ENCODE data around the gene MX1. TPM values are rescaled to one million over a fixed set of nuclear protein-coding genes. Genes with fewer than 3 reads are reported as not detected.

MX1 gene
- 4.4 and 14.6 TPM in 2 replicates for total RNA-seq

GRCh38 chr21:41425954-41426675 lies at the start of gene MX1:
TSS of gene MX1 (plus strand) at chr21:41426239. CDS start at chr21:41432071, 5,832 bp downstream.

DNA sequence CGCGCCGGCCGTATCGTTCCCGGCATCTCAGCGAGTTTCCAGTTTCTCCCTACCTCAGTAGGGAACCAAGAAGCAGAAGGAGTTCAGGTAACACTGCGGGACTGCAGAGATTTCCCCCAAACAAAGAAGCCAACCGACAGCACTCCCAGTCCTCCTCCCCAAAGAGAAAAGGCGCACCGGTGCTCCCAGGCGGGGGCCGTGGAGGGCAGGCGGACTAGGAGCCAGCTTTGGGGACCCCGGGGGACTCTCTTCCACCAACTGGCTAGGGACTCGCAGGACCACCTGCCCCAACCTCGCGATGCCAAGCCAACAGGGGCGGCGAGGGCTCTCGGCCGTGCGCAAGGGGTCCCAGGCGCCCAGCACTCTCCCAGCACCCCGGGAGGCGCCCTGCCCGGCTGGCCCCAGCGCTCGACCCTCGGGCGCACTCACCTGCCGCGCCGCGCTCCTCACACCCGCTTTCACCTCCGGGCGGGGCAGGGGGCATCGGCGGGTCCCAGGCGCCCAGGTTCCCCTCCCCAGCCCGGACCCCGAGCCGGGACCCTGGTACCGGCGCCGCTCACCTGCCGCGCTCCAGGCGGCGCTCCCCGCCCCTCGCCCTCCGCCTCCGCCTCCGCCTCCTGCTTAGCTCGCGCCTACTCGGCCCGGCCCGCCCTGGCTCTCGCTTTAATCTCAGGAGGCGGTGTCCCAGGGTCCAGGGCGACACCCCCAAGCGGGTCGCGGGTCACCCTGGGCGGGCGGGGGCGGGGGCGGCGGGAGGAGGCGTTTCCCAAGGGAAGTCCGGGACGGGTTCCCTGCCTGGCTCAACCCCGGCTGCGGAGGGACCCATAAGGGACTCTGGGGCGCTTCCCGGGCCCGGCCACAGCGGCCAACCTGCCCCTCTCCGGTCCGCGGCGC lies 81.7 kb downstream of the MX1 start, which contains the start of gene TMPRSS2:
TMPRSS2 (minus strand) TSS at position 638 of the 894 bp plus-strand sequence. CDS start 10,025 bp downstream, outside the sequence.

Other genes starting within 250 kb of the MX1 start
- not detected in 2 replicates for gene FAM3B, start 109.4 kb upstream of the MX1 start, total RNA-seq
- 2.0 and 2.6 TPM in 2 replicates for gene MX2, start 64.2 kb upstream of the MX1 start, total RNA-seq
- gene TMPRSS2, start 81.9 kb downstream of the MX1 start, total RNA-seq = not detected in 2 replicates

All from smooth muscle cell of bladder (primary cell).